ENCODE measurements around the gene CHSY1. TPM values are rescaled to one million over a fixed set of nuclear protein-coding genes. Genes with fewer than 3 reads are reported as not detected.

The CHSY1 gene
- polyA plus RNA-seq, 1 donor = 27.9 TPM

DNA sequence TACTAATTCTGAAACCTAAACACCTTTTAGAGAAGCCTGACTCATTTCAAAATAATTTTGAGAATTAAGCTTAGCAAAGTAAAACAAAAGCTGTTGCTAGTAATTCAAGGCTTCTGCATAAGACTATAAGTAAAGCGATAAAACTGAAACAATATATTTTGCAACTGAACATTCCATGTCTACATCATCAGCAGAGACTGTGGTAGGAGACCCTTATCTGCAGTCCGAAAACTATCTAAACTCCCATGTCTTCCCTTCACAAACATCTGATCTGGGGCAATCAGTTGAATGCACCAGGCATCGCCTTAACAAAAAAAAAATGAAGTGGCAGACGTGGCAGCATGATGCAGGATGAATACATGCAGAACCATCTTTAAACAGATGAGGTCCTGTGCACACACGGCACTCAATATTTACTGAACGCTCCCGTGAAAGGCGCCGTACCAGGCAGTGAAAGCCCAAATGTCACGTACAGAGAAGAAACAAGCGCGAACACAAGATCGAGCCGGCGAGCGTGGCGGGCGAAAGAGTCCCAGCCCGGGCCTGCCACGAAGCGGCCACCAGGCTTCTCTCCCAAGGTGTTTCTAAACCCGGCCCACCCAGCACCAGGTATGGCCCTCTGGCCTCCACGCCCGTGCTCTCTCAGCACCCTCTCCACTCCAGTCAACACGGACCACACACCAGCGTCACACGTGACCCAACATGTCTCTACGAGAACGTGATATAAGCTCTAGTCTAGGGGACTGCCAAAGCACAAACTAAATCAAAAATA, 63.0 kb downstream of the CHSY1 start:
- DNase-seq (ENCODE audit: low read depth) = no peak

- DNase-seq (ENCODE audit: low read depth) = no peak
Observed at GRCh38 chr15:101187820-101188636, 63.8 kb downstream of the CHSY1 start.

GRCh38 chr15:101185770-101186169, 66.1 kb downstream of the CHSY1 start:
- DNase-seq (ENCODE audit: low read depth) = no peak

- DNase-seq (ENCODE audit: low read depth) = no peak
Observed at GRCh38 chr15:101185336-101185735, 66.5 kb downstream of the CHSY1 start.

DNA sequence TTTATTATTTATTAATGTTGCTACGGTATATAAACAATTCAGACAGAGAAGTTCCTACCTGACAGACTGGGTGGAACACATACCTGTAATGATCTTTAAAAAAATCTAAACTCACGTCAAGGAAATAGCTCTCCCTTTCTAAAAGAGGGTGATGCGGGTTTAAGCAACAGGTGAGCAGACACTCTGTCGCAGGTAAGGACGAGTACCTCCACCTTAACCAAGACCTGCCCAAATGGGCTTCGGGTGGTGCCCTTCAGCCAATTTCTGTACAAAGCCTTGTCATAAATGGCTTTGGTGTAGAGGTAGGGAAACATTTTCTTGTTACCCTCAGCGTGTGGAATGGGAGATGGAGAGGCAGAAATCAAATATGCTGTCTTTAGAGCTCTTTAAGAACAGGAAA, 67.0 kb downstream of the CHSY1 start:
- DNase-seq (ENCODE audit: low read depth) = no peak

- no peak for DNase-seq (ENCODE audit: low read depth)
Observed at GRCh38 chr15:101183931-101184305, 67.9 kb downstream of the CHSY1 start.

GRCh38 chr15:101183226-101183930, 68.5 kb downstream of the CHSY1 start:
- no peak for DNase-seq (ENCODE audit: low read depth)

DNA sequence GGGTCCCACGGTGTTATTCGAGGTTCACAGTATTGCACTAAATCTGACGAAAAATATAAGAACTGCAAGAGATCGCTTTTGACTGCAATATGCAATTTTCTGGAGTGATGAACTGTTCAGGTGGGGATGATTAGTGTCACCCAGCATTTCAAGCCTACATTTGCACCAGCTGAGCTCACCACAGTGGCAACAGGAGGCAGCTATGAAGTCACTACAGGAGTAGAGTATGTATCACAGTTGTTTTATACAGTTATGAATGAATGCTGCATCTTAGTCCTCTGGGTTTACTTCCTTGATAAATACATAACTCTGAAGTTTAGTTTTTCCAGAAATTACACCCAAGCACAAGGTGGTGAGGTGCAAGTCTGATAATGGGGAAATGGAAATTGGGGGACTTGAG, 69.6 kb downstream of the CHSY1 start:
- DNase-seq (ENCODE audit: low read depth) = no peak

DNA sequence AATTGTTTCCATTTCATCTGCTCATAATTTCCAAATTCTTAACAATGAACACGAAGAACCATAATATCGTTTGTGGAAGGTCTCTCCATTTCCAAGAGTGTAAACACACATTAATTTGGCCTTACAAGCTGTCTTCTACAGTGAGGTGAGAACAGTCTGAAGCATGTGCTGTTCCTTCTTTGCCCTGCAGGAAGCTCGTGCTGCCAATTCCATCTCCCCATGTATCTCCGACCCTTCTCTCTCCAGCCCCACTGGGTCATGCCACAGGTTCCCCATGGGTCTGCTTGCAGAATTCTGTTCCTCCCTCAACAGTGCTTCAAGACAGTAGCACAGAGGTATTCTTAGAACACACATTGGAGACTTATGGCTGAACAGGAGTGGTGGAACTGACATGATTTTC, 70.5 kb downstream of the CHSY1 start:
- DNase-seq (ENCODE audit: low read depth) = no peak

- DNase-seq (ENCODE audit: low read depth) = no peak
Observed at GRCh38 chr15:101180620-101181307, 71.1 kb downstream of the CHSY1 start.

DNA sequence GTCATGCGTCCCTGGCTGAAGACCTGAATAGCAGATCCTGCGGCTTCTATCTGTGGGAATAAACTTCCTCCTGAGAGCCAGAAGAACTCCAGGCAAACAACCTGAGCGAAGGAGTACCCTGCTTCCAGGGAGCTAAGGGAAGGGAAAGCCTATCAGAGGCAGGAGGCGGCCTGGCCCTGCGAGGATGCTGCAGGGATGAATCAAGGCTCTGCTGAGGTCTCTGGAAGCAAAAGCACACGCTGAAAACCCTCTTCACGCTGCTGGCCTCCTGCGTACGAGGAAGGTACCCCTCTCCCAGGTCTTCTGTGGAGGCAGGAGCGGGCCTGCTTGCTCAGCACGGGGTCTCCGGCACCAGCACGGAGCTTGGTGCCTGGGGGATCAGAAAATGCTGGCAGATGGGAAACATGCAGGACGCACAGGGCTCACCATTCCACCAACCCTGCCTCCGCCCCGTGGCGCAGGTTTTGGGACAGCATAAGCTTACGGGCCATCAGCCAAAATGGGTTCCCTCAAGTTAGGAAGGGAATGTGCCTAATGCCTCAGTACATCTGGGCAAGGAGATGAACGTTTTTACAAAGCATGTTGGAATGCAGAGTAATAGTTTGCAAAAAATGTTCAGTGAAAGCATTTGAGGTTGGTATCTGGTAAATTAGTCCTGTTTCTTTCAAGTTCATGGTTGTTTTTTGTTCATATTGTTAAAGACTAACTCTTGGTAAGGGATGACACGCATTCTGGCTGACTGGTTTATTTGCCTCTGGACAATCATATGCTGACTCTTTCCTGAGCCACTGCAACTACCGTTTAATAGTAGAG, 72.3 kb downstream of the CHSY1 start:
- no peak for DNase-seq (ENCODE audit: low read depth)

GRCh38 chr15:101178931-101179330, 72.9 kb downstream of the CHSY1 start:
- no peak for DNase-seq (ENCODE audit: low read depth)

- no peak for DNase-seq (ENCODE audit: low read depth)
Observed at GRCh38 chr15:101178479-101178878, 73.4 kb downstream of the CHSY1 start.

DNA sequence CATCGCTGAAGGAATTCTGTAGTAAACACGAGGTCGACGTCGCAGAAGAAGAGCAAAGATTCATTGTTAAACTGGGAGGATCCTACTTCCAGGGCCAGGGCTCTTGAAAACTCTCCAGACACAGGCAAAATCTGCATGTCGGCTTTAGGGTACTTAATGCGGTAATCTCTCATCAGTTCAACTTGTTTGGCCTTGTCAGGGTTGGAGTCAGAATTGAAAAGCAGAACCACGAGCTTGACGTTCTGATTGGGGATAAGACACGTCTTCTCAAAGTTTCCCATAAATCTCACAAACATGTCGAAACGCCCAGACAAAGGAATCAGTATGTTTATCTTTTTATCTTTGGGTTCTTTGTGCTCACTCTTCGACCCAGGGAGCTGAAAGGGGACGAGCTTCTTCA, 74.0 kb downstream of the CHSY1 start:
- DNase-seq (ENCODE audit: low read depth) = no peak

DNA sequence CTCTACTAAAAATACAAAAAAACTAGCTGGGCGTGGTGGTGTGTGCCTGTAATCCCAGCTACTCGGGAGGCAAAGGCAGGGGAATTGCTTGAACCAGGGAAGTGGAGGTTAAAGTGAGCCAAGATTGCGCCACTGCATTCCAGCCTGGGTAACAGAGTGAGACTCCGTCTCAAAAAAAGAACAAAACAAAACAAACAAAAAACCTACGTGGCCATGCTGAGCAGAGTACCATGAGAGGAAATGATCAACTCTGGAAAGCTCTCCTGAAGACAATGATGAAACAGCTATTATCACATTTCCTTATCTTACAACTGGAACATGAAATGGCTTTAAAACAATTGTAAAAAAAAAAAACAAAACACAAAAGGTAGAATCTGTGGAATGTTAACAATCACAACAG, 75.2 kb downstream of the CHSY1 start:
- no peak for DNase-seq (ENCODE audit: low read depth)

GRCh38 chr15:101175401-101175800, 76.4 kb downstream of the CHSY1 start:
- DNase-seq (ENCODE audit: low read depth) = no peak

GRCh38 chr15:101174152-101174920, 77.5 kb downstream of the CHSY1 start:
- DNase-seq (ENCODE audit: low read depth) = no peak

- DNase-seq (ENCODE audit: low read depth) = no peak
Observed at GRCh38 chr15:101173233-101174119, 78.4 kb downstream of the CHSY1 start.

DNA sequence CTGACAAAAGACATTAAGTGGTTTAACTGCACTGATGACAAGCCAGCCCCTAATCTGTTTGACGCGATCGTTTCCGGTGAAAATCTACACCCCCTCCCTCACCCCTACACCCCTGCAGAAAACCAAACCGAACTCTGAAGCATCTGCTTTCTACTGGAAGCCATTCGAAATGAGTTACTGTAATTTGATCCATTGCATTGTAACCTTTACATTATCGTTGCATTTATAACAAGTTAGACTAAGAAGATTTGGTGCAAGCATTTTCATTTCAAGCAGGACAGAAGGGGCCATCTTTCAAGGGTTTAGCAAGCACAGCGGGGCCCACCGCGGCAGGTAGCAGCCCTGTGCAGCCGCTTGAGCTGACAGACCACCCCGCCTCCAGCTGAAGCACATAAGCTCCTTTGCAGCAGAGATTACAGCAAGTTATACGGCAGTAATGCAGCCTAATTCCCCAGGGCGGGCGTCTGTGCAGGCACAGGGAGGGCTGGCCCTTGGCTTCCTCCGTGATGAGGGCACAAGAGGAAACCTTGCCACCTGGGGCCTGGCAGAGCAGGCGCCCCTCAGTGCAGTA, 79.3 kb downstream of the CHSY1 start:
- no peak for DNase-seq (ENCODE audit: low read depth)

All from forelimb muscle (tissue), 1 donor.